A673 (cell line): Measurements from ENCODE around the gene STIL.

Experiments
- CTCF ChIP-seq: fragments of 300-800, 200-600 bp; sonication (generic); conservative IDR thresholded peaks from 2 replicates; pipeline ENCODE4 v1.5.1; 2017; ENCODE audit warnings: low read depth, mild to moderate bottlenecking, antibody characterized with exemption, low read length, moderate library complexity, mixed read lengths
- EZH2 ChIP-seq: fragments of 200-600 bp; sonication (generic); IDR thresholded peaks from 2 replicates; pipeline ENCODE4 v1.6.1; 2017; ENCODE audit warnings: borderline replicate concordance, low read depth, mild to moderate bottlenecking, mixed read lengths, antibody characterized with exemption, low read length; ENCODE audit not compliant: poor library complexity, severe bottlenecking

DNA sequence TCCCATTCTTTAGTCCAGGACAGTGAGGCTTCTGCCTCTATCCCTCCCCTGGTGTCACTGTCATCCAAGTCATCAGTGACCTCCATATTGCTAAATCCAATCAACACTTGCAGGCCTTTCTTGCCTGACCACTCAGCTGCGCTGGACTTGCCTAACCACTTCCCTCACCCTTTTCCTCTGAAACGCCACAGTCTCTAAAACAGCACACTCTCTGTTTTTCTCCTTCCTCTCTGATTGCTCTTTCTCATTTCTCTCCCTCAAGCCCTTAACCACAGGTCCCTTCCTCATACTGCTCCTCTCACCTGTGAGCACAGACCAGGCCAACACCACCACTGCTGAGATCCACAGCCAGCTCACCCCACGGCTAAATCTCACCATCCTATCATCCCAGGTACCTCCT lies 99.4 kb downstream of the STIL start:
- TF ChIP-seq CTCF (no peak), EZH2 (no peak)
